ENCODE measurements around the gene ZBTB44. TPM values are rescaled to one million over a fixed set of nuclear protein-coding genes. Genes with fewer than 3 reads are reported as not detected.

Gene ZBTB44
- total RNA-seq, 2 experiments from 2014 or later = 37.6 to 42.9 TPM

DNA sequence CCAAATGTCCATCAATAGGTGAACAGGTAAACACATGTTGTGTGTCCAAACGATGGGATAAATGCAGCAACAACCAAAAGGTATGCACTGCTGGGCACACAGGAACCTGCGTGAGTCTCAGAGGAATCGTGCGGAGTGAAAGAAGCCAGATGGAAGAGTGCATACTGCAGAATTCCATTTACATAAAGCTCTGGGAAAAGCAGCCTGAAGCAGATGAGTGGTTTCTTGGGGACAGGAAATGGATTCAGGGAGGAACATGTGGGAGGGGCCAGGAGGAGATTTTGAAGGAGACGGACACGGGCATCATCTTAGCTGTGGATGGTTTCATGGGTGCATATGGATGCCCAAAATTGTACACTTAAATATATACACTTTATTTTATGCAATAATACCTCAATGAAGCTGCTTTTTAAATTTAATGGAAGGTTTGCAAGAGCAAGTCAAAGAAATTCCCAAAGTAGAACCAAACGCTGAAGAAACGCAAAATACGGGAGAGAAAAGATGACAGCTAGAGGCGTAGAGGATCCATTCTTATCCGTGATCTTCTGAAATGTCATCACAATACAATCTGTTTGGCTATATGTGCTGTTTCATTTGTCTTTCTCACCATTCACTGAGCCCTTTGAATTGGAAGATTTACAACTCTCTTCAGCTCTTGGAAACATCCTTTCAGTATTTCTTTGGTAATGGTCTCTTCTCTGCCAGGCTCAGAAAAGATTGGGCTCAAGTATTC, 130.7 kb downstream of the ZBTB44 start:
- POLR2A ChIA-PET = no interaction called here
- CTCF ChIA-PET = no interaction called here

DNA sequence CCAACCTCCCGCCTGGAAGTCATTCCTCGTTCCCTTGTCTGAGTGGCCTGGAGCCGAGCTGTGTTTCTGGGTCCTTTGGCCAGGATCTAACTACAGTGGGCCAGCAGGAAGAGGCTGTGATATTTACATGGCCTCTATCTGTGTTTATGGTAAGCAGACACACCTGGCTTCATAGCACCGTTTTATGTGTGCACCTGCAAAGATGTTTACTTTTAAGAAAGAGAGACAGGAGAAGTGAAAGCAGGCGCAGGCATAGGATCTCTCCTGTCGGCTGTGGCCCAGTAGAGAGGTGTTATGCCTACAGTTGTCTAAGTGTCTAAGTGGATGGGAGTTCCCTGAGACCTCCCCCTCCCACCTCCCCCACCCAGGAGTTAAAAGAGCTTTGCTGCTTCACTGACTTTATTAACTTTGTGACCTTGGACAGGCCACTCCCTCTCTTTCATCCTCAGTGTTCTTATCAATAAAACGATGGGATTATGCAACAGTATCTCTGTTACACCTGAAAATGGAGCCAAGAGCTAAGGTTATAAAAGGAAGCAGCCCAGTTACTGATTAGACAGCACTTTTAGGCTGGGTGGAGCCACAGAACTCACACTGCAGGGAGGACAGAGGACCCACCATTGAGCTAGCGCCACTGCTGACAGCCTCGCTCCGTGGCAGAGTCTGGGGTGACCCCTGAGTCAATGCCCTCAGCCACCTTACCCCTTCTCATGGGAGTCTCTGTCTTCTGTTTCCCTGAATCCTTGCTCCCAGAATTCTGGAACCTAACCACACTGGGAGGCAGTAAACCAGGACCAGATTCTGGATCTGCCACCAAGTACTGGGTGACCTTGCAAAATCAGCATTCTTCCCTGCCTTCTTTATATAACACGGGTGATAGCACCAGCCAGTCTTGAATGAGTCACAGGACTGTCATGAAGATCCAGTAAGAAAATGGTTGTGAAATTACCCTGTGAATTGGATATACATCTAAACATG, 133.1 kb downstream of the ZBTB44 start:
- ChIA-PET POLR2A (no interaction called here), CTCF (no interaction called here)

DNA sequence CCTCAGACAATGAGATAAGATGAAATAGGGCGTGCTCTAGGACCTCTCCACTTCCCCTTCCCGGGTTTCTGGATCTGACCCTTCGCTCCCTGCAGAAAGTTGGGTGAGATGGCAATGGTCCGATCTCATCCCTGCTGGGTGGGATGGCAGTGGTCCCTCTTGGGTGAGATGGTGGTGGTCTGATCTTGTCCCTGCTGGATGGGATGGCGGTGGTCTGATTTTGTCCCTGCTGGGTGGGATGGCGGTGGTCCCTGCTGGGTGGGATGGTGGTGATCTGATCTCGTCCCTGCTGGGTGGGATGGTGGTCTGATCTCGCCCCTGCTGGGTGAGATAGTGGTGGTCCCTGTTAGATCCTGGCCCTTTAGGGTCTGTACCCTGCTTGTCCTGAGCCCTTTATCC, 133.8 kb downstream of the ZBTB44 start:
- ChIA-PET POLR2A (no interaction called here), CTCF (no interaction called here)

DNA sequence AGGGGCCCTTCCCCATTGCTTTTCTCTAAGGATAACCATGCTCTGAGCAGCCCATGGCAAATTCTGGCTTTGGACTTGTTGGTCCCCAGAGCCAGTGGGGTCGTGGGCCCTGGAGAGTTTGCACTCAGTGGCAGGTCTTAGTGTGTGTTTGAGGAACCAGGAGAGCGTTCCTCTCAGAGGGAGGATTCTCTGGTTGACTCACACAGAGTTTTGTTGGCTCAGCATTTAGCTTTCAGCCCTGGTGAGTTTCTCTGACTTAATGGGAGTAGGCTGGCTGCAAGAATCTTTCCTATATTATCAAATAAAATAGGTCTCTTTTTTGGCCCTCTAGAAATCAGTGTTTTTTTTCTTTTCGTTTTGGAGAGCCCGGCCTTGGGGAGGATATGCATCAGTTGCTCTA, 134.2 kb downstream of the ZBTB44 start:
- ChIA-PET POLR2A (no interaction called here), CTCF (no interaction called here)

DNA sequence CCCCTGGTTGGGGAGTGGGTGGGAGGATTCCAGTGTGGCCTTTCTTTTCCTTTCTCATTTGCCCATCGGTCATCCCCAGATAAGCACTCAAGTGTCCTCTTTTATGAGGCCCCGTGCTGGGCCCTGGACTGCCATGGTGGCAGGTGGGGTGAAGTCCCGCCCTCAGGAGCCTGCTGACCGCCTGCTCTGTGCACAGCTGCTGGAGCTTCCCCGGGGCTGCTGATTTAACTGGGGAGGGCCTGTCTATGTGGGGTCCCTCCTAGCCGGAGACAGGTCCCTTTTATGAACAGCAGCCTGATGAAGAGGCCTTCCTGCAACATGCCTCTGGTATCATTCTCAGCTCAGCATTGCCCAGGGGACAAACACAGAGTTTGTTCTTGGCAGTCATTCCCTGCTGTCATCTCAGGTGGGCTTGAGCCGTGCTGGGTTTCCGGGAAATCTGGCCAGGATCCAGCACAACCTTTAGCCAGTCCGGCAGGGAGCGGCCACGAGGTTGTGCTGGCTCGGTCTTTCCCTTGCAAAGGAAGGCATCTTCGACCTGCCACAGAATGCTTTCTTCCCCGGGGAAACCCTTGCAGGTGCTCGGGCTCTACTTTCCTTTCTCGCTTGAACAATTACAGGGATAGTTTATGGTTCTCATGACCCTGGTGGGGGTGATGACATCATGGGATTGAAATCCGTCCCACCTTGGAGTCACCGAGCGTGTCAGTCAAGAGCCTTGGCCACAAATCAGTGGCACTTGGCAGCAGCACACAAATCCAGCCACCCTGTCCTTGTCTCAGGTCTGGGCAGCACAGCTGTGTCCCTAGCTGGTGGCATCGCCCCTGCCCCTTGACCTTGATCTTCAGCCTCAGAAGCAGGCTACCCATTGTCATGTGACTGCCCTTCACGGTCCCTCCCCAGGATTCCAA, 135.1 kb downstream of the ZBTB44 start:
- ChIA-PET POLR2A (no interaction called here), CTCF (no interaction called here)

DNA sequence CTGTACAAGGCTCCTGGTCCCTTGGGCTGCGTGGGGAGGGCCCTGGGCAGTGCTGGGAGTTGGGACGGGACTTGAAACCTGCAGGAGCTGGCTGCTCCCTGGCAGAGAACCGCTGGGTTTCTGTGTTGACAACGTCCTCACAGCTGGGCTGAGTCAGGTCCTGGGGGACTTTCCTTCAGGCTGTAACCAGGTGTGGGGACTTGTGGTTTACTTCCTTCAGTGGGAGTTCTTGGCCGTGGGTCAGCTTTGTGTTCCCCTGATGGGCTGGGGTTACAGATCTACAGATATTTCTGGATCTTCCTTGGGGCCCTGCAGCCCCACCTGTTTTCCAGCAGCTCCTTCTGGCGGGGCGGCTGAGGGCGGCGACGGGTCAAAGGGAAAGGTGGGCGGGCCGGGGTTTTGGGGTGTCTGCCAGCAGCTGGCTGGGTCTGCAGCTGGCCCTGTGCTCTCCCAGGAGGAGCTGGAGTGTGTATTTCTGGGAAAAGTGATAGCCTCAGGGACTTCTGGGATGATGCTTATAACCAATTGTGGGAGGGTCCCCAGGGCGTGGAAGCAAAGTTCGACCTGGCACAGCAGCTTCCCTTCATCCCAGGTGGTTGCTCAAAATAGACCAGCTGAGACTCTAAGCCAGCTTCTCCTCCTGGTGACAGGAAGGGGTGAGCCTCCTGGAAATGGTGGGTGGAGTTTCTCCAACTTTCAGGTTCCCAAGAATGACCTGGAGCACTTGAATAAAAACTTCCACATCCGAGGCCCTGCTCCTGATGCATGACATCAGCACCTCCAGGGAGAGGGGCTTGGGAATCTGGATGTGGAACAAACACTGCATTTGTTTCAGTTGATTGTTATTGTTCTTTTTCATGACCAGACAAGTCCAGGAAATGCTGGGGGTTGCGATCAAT, 136.0 kb downstream of the ZBTB44 start:
- ChIA-PET CTCF (no interaction called here), POLR2A (no interaction called here)

DNA sequence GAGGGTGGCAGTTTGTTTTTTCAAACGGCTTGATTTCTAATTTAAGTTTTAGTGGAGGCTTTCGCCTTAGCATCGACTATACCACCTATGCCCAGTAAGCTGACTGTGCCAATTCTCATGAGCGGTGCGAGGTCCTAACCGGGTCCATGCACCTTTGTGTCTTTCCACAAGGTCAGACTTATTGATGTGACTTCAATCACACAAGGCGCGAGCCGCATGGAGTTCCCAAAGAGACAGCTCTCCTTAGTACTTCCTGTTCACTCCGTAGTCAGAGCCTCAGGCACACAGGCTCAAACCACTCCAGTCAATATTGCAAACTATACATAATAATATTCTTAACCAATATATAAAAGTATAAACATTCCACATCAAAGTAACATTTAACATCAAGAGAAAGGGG, 136.9 kb downstream of the ZBTB44 start:
- ChIA-PET POLR2A (no interaction called here), CTCF (no interaction called here)

Other genes with a start within 250 kb of the ZBTB44 start
- 10 to 100 TPM; 49.7 to 56.1 TPM for gene APLP2, start 245.0 kb downstream of the ZBTB44 start, total RNA-seq
- gene ST14, start 155.1 kb downstream of the ZBTB44 start, total RNA-seq = under 1 TPM in 1 of 2 experiments, not detected in 1; 0.06 TPM
- gene ADAMTS8, start 113.7 kb upstream of the ZBTB44 start, total RNA-seq = not detected
- not detected for gene ADAMTS15, start 133.7 kb upstream of the ZBTB44 start, total RNA-seq

All from activated CD8-positive, alpha-beta memory T cell treated with anti-CD3 and anti-CD28 coated beads for 36 hours (primary cell).